ENCODE results near the gene INVS.

The INVS gene

DNA sequence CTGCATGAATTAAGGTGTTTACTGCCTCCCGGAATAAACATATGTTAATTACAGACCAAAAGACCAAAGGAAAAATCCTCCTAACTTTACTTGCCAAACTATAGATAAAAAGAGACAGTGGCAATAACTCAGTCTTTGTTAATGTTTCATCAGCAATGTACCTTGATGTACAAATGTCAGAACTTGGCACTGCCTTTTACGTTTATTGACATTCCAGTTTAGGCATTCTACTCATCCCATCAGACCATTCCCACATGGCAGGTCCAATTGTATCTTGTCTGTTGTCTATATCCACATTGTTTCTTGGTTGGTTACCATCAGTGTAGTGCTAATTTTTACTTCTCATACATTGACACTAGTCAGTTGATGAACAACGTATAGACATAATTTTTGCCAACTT, 168.2 kb downstream of the INVS start:
- no peak for DNase-seq (ENCODE audit: low read depth in 2 of 3, low spot score in 1 of 3)

DNA sequence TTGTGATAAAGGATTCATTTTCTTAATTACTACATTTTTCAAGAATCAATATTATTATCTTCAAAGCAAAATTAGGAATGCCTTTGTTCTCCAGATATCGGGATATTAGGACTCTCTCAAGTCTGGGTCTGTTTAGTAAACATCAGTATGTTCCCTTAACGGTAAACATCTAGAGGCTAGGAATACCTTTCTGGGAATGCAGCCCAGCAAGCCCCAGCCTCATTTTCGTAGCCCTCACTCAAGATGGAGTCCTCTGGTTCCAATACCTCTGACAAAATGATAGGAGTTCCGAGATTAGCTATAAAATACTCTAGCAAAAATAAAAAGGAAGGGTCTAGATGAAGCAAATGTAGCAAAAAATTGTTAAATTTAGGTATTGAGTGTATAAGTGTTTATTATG, 169.2 kb downstream of the INVS start:
- no peak for DNase-seq (ENCODE audit: low read depth in 2 of 3, low spot score in 1 of 3)

DNA sequence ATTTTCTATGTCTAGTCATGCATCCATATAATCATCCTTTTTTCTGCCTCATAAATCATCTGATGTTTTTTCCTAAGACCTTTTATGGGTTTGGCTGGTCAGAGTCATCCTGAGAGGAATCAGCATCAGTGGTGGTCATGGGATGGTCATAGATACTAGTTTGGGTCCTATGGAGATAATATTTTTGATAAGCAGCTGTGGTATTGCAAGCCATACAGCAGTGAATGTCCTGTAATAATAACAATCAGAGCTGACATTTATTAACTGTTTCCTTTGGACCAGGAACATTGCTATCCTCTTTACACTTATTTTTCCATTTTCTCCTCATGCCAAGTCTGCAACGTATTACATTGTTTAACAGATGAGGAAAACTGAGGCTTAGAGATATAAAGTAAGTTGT, 170.6 kb downstream of the INVS start:
- no peak for DNase-seq (ENCODE audit: low read depth in 2 of 3, low spot score in 1 of 3)

- no peak for DNase-seq (ENCODE audit: low read depth in 2 of 3, low spot score in 1 of 3)
These were observed 178.3 kb downstream of the INVS start for GRCh38 chr9:100277166-100277979.

GRCh38 chr9:100281066-100281465, 182.0 kb downstream of the INVS start:
- DNase-seq (ENCODE audit: low read depth in 2 of 3, low spot score in 1 of 3), result no peak

- no peak for DNase-seq (ENCODE audit: low read depth in 2 of 3, low spot score in 1 of 3)
These were observed 182.8 kb downstream of the INVS start for GRCh38 chr9:100281676-100282387.

GRCh38 chr9:100282388-100282719, 183.3 kb downstream of the INVS start:
- DNase-seq (ENCODE audit: low read depth in 2 of 3, low spot score in 1 of 3), result no peak

- DNase-seq (ENCODE audit: low read depth in 2 of 3, low spot score in 1 of 3), result no peak
These were observed 185.2 kb downstream of the INVS start for GRCh38 chr9:100284247-100284646.

DNA sequence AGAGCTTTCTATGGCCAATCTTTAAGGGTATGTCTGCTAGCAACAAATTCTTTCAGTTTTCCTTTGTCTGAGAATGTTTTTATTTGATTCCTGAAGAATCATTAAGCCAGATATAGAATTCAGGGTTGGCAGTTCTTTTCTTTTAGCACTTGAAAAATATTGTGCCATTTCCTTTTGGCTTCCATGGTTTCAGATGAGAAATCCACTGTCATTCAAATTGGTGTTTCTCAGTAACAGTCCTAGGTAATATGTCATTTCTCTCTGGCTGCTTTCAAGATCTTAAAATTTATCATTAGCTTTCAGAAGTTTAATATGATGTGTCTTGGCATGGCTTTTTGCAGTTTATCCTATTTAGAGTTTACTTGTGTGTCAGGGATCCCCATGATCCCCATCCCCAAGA, 186.0 kb downstream of the INVS start:
- no peak for DNase-seq (ENCODE audit: low read depth in 2 of 3, low spot score in 1 of 3)

DNA sequence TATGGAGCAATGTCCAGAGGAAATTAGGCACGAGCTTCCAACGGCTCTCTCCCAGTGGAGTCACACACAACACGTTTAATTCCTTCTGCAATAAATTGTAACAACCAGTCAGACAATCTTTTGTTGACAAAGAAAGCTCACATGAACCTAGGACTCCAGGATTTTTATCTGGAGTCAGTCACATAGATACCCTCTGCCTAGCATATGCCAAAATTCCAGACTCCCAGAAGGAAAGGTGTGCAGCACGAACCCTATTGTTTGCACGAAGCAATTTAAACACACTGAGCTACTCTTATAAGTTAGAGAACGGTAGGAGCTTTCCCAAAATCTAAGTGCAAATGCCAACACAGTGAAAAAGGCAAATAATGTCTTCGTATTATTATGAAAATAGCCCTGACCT, 186.6 kb downstream of the INVS start:
- DNase-seq (ENCODE audit: low read depth in 2 of 3, low spot score in 1 of 3), result no peak

DNA sequence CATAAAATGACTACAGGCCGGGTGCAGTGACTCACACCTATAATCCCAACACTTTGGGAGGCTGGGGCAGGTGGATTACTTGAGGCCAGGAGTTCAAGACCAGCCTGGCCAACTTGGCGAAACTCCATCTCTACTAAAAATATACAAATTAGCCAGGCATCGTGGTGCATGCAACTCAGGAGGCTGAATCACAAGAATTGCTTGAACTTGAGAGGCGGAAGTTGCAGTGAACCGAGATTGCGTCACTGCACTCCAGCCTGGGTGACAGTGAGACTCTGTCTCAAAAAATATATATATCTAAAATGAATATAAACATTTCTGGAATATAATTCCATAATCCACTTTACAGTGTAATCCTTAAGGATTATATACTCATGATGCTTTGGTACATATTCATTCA, 187.2 kb downstream of the INVS start:
- DNase-seq (ENCODE audit: low read depth in 2 of 3, low spot score in 1 of 3), result no peak

DNA sequence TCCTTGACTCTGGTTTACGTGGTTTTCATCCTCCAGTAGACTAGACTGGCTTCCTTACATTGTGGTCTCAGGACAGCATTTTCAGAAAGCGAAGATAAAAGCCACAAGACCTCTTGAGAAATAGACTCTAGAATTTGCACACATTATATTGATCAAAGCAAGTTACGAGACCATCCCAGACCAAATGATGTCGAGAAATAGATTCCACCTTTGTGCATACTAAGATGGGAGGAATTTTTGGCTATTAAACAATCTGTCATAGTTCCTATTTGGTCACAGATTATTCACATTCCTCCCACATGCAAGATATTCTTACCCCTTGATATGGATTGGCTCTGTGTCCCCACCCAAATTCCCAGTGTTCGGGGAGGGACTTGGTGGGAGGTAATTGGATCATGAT, 188.1 kb downstream of the INVS start:
- no peak for DNase-seq (ENCODE audit: low read depth in 2 of 3, low spot score in 1 of 3)

GRCh38 chr9:100290714-100291113, 191.7 kb downstream of the INVS start:
- no peak for DNase-seq (ENCODE audit: low read depth in 2 of 3, low spot score in 1 of 3)

DNA sequence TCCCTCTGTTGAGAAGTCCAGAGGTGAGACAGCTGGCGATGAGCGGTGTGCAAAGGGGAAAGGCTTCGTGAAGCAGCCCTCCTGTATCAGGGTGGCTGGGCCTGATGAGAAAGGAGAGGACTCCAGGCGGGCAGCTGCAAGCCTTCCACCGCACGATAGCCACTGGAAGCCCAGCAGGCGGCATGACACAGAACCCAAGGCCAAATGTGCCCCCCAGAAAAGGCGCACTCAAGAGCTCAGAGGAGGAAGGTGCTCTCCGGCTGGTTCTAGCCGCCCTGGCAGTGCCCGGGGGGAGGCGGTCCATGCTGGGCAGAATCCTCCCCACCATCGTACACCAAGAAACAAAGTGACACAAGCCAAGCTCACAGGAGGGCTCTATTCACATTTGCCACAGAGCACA, 193.4 kb downstream of the INVS start:
- DNase-seq (ENCODE audit: low read depth in 2 of 3, low spot score in 1 of 3), result no peak

- no peak for DNase-seq (ENCODE audit: low read depth in 2 of 3, low spot score in 1 of 3)
These were observed 195.3 kb downstream of the INVS start for GRCh38 chr9:100294341-100294740.

GRCh38 chr9:100294806-100295205, 195.8 kb downstream of the INVS start:
- no peak for DNase-seq (ENCODE audit: low read depth in 2 of 3, low spot score in 1 of 3)

DNA sequence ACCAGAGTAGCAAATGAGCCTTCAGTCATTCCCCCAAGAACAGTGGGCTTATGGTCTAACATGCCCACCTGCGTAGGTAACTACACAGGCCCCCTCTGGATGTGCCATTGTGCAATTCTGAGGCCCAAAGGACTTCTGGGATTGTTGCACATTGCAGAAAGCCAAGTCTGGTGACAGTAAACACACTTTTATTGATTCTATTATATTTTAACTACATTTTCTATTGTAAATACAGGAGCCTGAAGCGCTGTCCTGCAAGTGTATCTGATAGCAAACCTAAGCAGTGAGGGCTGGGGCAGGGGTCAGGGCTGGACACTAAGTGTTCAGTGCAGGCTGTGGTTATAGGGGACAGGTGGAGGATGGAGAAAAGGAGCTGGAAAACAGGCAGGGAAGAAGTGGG, 196.2 kb downstream of the INVS start:
- no peak for DNase-seq (ENCODE audit: low read depth in 2 of 3, low spot score in 1 of 3)

DNA sequence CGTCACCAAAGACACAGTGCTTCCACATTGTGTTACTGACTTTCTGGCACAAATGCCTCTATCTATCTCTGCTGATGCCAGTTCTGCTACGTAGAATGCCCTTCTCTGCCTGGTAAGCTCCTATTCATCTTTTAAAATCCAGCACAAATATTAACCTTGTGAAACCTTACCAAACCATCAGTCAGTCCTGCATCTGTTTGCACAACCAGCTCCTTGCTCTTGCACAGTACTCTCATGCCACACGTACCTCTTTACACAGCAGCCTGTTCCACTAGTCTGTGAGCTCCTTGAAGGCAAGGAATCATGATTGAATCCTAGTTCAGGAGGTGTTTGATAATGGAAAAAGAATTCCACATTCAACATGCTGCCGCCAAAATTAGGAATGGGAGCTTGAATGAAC, 197.4 kb downstream of the INVS start:
- DNase-seq (ENCODE audit: low read depth in 2 of 3, low spot score in 1 of 3), result no peak

DNA sequence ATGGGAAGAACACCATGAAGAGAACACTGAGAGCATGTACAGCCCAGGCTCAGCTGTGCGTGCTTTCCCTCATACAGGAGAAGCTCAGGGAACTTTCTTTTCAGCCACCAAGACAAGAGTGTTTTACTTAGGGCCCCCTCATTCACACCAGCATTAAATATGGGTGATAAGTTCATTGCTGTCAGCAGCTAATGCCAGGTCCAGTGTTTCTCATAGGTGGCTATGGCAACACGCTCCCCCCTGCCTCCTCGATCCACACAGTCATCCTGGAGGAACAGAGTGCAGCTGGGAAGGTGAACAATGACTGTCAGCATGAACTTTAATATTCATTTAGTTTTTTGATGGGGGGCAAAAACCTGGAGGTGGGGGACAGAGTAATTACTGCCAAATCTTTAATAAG, 199.3 kb downstream of the INVS start:
- DNase-seq (ENCODE audit: low read depth in 2 of 3, low spot score in 1 of 3), result no peak

- DNase-seq (ENCODE audit: low read depth in 2 of 3, low spot score in 1 of 3), result no peak
These were observed 204.7 kb downstream of the INVS start for GRCh38 chr9:100303747-100304146.

DNA sequence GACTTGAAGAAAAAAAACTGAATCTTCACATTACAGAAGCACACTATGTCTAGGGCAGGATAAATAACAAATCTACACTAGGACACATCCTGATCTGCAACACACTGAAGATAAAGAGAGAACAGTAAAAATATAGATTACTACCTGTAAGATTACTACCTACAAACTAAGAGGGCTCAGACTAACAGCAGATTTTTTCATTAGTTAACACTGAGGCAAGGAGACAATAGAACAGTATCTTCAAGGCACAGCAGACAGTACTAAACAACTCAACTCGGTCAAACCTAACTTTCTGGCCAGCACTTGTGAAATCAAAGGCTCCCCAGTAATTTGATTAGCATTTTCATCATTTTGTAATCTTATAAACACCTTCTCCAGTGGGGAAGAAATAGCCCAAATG, 207.2 kb downstream of the INVS start:
- DNase-seq (ENCODE audit: low read depth in 2 of 3, low spot score in 1 of 3), result no peak

DNA sequence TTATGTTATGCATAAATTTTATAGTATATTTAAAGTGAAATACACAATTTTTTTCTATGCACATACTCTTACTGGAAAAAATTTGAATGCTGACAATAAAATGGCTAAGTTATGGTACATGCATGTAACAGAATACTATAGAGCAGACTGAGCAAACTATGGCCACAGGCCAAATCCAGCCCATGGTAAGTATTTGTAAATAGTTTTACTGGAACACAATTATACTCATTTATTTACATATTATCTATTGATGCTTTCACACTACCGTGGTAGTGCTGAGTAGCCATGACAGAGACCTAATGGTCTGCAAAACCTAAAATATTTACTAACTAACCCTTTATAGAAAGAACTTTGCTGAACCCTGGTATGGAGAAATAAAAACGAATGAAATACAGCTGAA, 208.0 kb downstream of the INVS start:
- DNase-seq (ENCODE audit: low read depth in 2 of 3, low spot score in 1 of 3), result no peak

DNA sequence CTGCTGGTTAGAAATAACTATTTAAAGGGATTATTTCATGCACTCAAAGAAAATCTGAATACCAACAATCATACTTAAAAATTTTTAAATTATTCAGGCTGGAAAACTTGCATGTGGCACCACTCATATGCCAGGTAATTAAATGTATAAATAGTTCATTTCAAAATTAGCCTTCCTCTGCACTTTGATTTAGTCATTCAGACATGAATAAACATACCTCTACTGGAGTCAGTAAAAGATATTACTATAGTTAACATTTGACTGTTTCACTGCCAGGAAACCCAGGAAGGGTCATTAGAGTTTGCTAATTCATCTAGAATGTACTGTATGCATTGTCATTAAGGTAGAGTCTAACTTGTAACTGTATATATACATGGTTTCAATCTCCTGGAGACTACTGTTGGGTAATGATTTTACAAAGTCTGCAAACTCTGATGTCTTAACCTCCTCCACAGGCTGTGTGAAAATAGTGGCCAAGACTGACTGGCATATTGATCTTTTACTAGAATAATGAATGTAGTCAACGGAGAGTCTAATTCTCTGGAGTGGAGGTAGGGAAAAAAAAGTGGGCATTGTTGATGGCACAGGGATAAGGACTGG, 210.0 kb downstream of the INVS start:
- DNase-seq (ENCODE audit: low read depth in 2 of 3, low spot score in 1 of 3), result no peak

Measured in stimulated activated CD4-positive, alpha-beta T cell treated with anti-CD3 and anti-CD28 coated beads, Interleukin-12 subunit alpha, Interleukin-12 subunit beta, amount 100 ng/mL, for 48 hours (primary cell).